Prostate gland (tissue), 2 donors: ENCODE data around the gene SNAPC2. TPM values are rescaled to one million over a fixed set of nuclear protein-coding genes. Genes with fewer than 3 reads are reported as not detected.
A peak's percentile ranks its signal among the peaks of the same experiment; 100 is the strongest.
"Not testable (repeated sequence)": the region's sequence is repeated elsewhere in the genome, so short reads cannot be mapped to it uniquely, and the experiment has no call there.

Experiments
- DNase-seq: peaks from one replicate; pipeline ENCODE4 v3.0.0-alpha.2; 2019; ENCODE audit warnings: low spot score
- H3K27ac ChIP-seq, 2 donors: fragments of 200-600 bp; sonication (generic); 2 replicates each; pipeline ENCODE4 v1.5.1; 2017 to 2019
- H3K27me3 ChIP-seq: fragments of 200-600 bp; sonication (generic); replicated peaks from 2 replicates; pipeline ENCODE4 v1.5.1; 2019; ENCODE audit not compliant: insufficient read depth
- H3K36me3 ChIP-seq, 2 donors: fragments of 200-600 bp; sonication (generic); 1 replicate in 1 of 2; 2 replicates in 1 of 2; pipeline versions ENCODE4 v1.5.1 to v1.8.1; 2017 to 2019
- H3K4me1 ChIP-seq: fragments of 200-600 bp; sonication (generic); replicated peaks from 2 replicates; pipeline ENCODE4 v1.5.1; 2019
- H3K4me3 ChIP-seq, 2 donors: fragments of 200-600 bp; sonication (generic); 2 replicates each; pipeline ENCODE4 v1.5.1; 2017 to 2019
- H3K9me3 ChIP-seq: fragments of 200-600 bp; sonication (generic); 2 replicates; pipeline ENCODE4 v1.5.1; 2017
- CTCF ChIP-seq, 4 experiments: fragments of 200-600 bp in 2 of 4; fragments of 450-650 bp in 2 of 4; sonication (generic) in 2 of 4; IDR thresholded peaks; 1 replicate in 3 of 4; 2 replicates in 1 of 4; pipeline ENCODE4 v1.5.1; 2016 to 2019; ENCODE audit warnings: antibody characterized with exemption in 4 of 4, mild to moderate bottlenecking in 2 of 4, moderate library complexity in 2 of 4
- POLR2A ChIP-seq: fragments of 450-650 bp; IDR thresholded peaks from one replicate; pipeline ENCODE4 v1.6.1; 2016; ENCODE audit warnings: antibody characterized with exemption, mild to moderate bottlenecking
- POLR2AphosphoS5 ChIP-seq: sonication (generic); formaldehyde crosslinking; IDR thresholded peaks from one replicate; pipeline ENCODE4 v1.6.1; 2017; ENCODE audit warnings: antibody characterized with exemption
- WGBS: methylation state at CpG from one replicate; pipeline ENCODE4 v1.1.5; 2018; 5-methylcytosine and 5-hydroxymethylcytosine counted together
- intact Hi-C: fragments of 100-400 bp; cut with DNase I; formaldehyde crosslinking; loops from one replicate; pipeline ENCODE4 v1.14.2; 2022
- total RNA-seq, 2 donors: library from RNA; depleted of rRNA; stranded (reverse); fragments of >200 nt; gene quantifications; one replicate each; pipeline ENCODE4 v1.1.0, GENCODE V29; 2016

Gene SNAPC2
- total RNA-seq, 2 donors from 2014 or later: 37.4 to 95.0 TPM

- H3K36me3 ChIP-seq: peaks cover 6 to 24% of the 10 kb centered on the region in 2 donors
- H3K4me3 ChIP-seq: peak overlapping the region; percentile 17 to 26
- DNase-seq: no peak
- H3K9me3 ChIP-seq: no peaks in the 10 kb centered on the region
- intact Hi-C loops: no loop called here
- H3K27ac ChIP-seq: no peak overlapping the region
- H3K4me1 ChIP-seq: no peaks in the 10 kb centered on the region
- TF ChIP-seq CTCF (IDR thresholded peaks at IDR 0.05): no peak
- TF ChIP-seq POLR2AphosphoS5: no peak
- no peak for TF ChIP-seq POLR2A
- H3K27me3 ChIP-seq: no peaks in the 10 kb centered on the region
- 44% methylated on average over 24 of the region's 24 CpGs for WGBS
Observed at GRCh38 chr19:7915250-7916102, 4.7 kb upstream of the SNAPC2 start.

- DNase-seq: no peak
- Histone ChIP-seq H3K4me1 (no peaks in the 10 kb centered on the region), H3K9me3 (no peaks in the 10 kb centered on the region), H3K27me3 (no peaks in the 10 kb centered on the region), H3K27ac (peak overlapping the region in 1 of 2 donors; percentile 22), H3K4me3 (peak overlapping the region; percentile 17 to 26), H3K36me3 (peaks cover 0 to 15% of the 10 kb centered on the region in 2 donors)
- 1% methylated on average over 99 of the region's 104 CpGs for WGBS
- TF ChIP-seq CTCF (IDR thresholded peaks at IDR 0.05) (no peak), POLR2AphosphoS5 (no peak), POLR2A (no peak)
- intact Hi-C loops: no loop called here
Observed at GRCh38 chr19:7916103-7916954, 3.8 kb upstream of the SNAPC2 start.

DNA sequence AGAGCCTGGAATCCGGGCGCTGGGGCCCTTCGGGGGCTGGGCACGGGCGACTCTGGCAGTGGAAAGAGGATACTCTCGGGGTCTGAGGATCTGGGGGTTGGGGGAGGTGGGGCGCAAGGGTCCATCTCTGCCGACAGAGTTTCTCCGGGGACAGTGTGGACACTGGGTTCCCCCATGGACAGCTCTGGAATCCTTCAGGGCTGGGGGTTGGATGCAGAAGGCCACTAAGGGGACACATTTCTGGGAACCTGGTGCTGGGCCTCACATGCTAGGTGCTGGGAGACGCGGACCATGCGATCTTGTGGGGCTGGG is 3.2 kb upstream of the SNAPC2 start:
- peak overlapping the region; percentile 9 to 22 for H3K27ac ChIP-seq
- DNase-seq: no peak
- TF ChIP-seq POLR2A (no peak), CTCF (IDR thresholded peaks at IDR 0.05) (no peak), POLR2AphosphoS5 (no peak)
- no peaks in the 10 kb centered on the region for H3K9me3 ChIP-seq
- peaks cover 4% of the 10 kb centered on the region for H3K4me1 ChIP-seq
- intact Hi-C loops: no loop called here
- H3K36me3 ChIP-seq: peaks cover 0 to 9% of the 10 kb centered on the region in 2 donors
- peak overlapping the region; percentile 17 to 26 for H3K4me3 ChIP-seq
- 6% methylated on average over 12 of the region's 12 CpGs for WGBS
- H3K27me3 ChIP-seq: no peaks in the 10 kb centered on the region

DNA sequence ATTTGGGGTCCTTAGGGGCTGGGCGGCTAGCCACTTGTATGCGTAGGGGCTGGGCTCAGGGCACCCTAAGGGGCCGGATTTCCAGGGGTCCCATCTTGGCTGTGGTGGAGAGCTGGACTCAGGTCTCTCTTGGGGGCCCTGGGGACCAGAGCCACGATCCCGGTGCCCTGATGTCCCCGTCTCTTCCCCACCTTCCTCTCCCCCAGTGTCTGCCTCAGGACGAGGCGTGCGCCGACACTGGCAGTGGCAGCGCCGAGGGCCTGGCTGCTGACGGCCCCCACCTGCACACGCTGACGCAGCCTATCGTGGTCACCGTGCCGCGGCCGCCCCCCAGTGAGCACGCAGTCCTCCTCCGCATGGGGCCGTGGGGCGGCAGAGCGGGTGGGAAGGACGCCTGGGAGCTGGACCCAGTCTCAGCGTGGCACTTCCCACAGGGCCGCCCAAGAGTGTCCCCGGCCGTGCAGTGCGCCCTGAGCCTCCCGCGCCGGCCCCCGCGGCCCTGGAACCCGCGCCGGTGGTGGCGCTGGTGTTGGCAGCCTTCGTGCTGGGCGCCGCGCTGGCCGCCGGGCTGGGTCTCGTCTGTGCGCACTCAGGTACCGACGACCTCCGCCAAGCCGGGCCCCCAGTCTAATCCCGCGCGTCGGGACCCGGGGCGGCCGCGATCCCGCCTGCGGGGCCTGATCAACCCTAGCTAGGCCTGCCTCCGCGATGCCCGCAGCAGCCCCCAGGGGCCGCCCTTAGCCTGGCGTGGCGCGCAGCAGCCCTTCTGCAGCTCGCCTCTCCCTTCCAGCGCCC is 2.7 kb upstream of the SNAPC2 start:
- Histone ChIP-seq H3K4me1 (peaks cover 4% of the 10 kb centered on the region), H3K27ac (peak overlapping the region; percentile 9 to 22), H3K36me3 (peaks cover 3 to 9% of the 10 kb centered on the region in 2 donors), H3K27me3 (no peaks in the 10 kb centered on the region), H3K9me3 (no peaks in the 10 kb centered on the region), H3K4me3 (peak overlapping the region; percentile 5 to 20)
- no peak for DNase-seq
- 2% methylated on average over 56 of the region's 71 CpGs for WGBS
- intact Hi-C loops: no loop called here
- TF ChIP-seq POLR2A: no peak
- TF ChIP-seq CTCF (IDR thresholded peaks at IDR 0.05): peak in 3 of 4 experiments; percentile 13 to 71 (median 47)
- no peak for TF ChIP-seq POLR2AphosphoS5

GRCh38 chr19:7918062-7918614 is 2.0 kb upstream of the SNAPC2 start:
- Histone ChIP-seq H3K4me3 (peak overlapping the region in 1 of 2 donors; percentile 20), H3K27ac (peak overlapping the region; percentile 9 to 22)
- H3K36me3 ChIP-seq, DNase-seq, intact Hi-C loops, H3K4me1 ChIP-seq, H3K9me3 ChIP-seq, H3K27me3 ChIP-seq: not testable (repeated sequence)
- WGBS: 37% methylated on average over 29 of the region's 29 CpGs
